Nephron (organoid): ENCODE data around the gene SLC17A4.

Source experiments
- H3K27ac Mint-ChIP-seq, 3 experiments: 2 replicates each; pipeline ENCODE4 v1.8.0; 2020; ENCODE audit warnings: mixed read lengths in 3 of 3, mild to moderate bottlenecking in 2 of 3, moderate library complexity in 1 of 3
- H3K27me3 Mint-ChIP-seq: 2 replicates; pipeline ENCODE4 v1.8.0; 2021; ENCODE audit warnings: low read depth, mild to moderate bottlenecking, moderate library complexity, mixed read lengths
- H3K36me3 Mint-ChIP-seq: 2 replicates; pipeline ENCODE4 v1.8.0; 2020; ENCODE audit warnings: low read depth, mixed read lengths
- H3K4me1 Mint-ChIP-seq: 2 replicates; pipeline ENCODE4 v1.8.0; 2020; ENCODE audit warnings: mixed read lengths
- H3K4me3 Mint-ChIP-seq, 3 experiments: 2 replicates each; pipeline ENCODE4 v1.8.0; 2020; ENCODE audit warnings: mild to moderate bottlenecking in 3 of 3, mixed read lengths in 3 of 3, moderate library complexity in 2 of 3
- H3K9me3 Mint-ChIP-seq: 2 replicates; pipeline ENCODE4 v1.8.0; 2020; ENCODE audit warnings: mixed read lengths
- TF ChIP-seq, protein P1 (sequence below), 3 experiments: fragments of 200-600 bp; sonication (generic); IDR thresholded peaks; one replicate each; pipeline ENCODE4 v1.5.0; 2021; ENCODE audit warnings: antibody characterized with exemption in 3 of 3; ENCODE audit not compliant: unreplicated experiment in 3 of 3

The SLC17A4 gene

DNA sequence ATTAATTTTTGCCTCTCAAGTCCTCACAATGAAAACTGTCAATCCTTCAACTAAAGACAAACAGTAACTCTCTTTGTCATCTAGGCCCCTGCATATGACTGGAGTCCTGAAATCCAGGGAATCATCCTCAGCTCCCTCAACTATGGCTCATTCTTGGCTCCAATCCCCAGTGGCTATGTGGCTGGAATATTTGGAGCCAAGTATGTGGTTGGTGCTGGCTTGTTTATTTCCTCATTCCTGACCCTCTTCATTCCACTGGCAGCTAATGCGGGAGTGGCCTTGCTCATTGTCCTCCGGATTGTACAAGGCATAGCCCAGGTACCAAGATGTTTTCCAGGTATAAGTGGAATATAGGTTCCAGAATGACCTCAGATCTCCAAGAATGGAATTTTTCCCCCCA lies 15.4 kb downstream of the SLC17A4 start:
- Mint-ChIP-seq H3K27me3 (no peaks in the 10 kb centered on the region), H3K4me3 (no peak overlapping the region), H3K27ac (no peak overlapping the region), H3K9me3 (no peaks in the 10 kb centered on the region), H3K4me1 (no peaks in the 10 kb centered on the region), H3K36me3 (no peaks in the 10 kb centered on the region)
- TF ChIP-seq, protein P1, sequence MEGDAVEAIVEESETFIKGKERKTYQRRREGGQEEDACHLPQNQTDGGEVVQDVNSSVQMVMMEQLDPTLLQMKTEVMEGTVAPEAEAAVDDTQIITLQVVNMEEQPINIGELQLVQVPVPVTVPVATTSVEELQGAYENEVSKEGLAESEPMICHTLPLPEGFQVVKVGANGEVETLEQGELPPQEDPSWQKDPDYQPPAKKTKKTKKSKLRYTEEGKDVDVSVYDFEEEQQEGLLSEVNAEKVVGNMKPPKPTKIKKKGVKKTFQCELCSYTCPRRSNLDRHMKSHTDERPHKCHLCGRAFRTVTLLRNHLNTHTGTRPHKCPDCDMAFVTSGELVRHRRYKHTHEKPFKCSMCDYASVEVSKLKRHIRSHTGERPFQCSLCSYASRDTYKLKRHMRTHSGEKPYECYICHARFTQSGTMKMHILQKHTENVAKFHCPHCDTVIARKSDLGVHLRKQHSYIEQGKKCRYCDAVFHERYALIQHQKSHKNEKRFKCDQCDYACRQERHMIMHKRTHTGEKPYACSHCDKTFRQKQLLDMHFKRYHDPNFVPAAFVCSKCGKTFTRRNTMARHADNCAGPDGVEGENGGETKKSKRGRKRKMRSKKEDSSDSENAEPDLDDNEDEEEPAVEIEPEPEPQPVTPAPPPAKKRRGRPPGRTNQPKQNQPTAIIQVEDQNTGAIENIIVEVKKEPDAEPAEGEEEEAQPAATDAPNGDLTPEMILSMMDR (IDR thresholded peaks at IDR 0.05; ENCODE audit: unreplicated experiment in 3 of 3) = no peak

DNA sequence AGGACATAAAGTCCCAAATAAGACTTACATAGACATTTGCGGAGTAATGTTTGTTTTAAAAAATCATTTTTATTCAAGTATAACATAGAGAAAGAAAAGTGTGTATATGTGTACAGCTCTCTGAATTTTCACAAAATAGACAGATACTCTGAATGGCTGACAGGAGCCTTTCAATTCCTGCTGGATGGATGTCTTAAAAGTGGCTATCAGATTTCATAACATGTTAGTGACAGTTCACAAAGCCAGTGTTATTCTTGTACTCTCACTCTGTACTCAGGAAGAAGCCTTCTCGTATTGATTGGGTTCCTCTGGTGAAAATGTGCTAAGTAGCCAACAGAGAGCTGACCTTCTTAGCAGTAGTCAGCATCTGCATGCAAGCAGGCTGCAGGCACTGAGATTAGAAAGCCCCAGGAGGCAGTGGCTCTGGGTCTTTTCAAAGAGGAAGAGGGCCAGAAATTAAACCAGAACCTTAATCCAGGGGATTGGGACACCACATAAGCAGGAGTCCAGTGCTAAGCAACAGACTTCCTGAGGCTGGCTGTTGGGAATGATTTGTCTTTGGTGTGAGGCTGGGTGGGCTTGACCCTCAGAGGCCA lies 19.7 kb downstream of the SLC17A4 start:
- peaks cover 3% of the 10 kb centered on the region for H3K27me3 Mint-ChIP-seq
- H3K9me3 Mint-ChIP-seq = no peaks in the 10 kb centered on the region

DNA sequence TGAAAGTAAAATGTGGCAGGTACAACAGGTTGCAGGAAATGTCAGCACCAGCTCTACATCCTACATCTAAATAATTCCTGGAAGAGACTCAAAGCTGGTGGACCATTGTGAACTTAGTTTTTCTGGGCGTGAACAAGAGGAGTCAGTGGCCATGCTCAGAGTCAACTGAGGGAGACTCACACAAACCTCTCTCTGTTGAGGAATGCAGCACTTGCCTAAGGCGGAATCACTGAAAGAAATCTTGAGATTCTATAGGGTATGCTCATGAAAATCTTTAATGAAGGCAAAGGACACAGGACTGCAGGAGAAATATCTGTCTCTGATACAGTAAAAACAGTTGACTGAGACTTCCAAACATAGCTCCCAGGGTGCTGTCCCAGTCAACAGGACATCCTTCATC lies 22.5 kb downstream of the SLC17A4 start:
- no peak overlapping the region for H3K4me3 Mint-ChIP-seq
- TF ChIP-seq, protein P1 (IDR thresholded peaks at IDR 0.05; ENCODE audit: unreplicated experiment in 3 of 3) = no peak
- H3K27ac Mint-ChIP-seq = no peak overlapping the region
- no peaks in the 10 kb centered on the region for H3K36me3 Mint-ChIP-seq
- no peaks in the 10 kb centered on the region for H3K9me3 Mint-ChIP-seq
- H3K4me1 Mint-ChIP-seq = no peaks in the 10 kb centered on the region
- H3K27me3 Mint-ChIP-seq = peaks cover 3% of the 10 kb centered on the region

More for the DNA sequence above, 19.7 kb downstream of the SLC17A4 start:
- no peaks in the 10 kb centered on the region for H3K4me1 Mint-ChIP-seq
- H3K36me3 Mint-ChIP-seq = no peaks in the 10 kb centered on the region
- H3K27ac Mint-ChIP-seq = no peak overlapping the region
- TF ChIP-seq, protein P1 (IDR thresholded peaks at IDR 0.05; ENCODE audit: unreplicated experiment in 3 of 3) = no peak
- H3K4me3 Mint-ChIP-seq = no peak overlapping the region

DNA sequence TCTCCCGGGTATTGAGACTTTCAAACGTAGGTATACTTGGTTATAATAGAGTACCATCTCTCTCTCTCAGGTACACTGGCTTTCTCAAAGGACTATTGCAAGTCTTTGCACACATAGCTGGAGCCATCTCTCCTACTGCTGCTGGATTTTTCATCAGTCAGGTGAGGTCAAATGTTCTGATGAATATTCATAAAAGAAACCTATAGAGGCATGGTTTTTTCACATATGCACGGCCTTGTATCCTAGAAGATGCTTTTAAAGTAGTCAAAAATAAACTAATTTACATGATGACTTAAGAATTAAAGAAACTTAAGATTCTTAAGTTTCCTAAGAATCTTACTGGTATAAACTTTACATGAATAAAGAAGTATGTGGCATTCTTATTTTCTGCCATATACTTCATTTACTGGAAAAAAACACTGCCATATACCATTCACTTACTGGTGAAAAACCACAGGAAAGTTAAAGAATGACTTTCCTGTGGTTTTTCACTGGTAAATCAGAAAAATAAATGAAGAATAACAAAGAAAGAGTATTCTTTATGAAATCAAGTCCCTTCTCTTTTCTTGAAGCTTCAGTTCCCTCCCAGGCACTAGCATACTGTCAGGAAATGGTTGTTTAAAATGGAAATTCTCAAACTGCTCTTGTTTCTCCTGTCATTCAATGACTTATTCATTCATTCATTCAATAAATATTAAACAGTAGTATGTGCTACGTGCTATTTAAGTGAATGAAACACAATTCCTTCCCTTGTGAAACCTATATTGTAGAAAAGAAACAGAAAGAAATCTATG lies 23.5 kb downstream of the SLC17A4 start:
- Mint-ChIP-seq H3K4me3 (no peak overlapping the region), H3K36me3 (no peaks in the 10 kb centered on the region), H3K27ac (no peak overlapping the region), H3K27me3 (peaks cover 3% of the 10 kb centered on the region), H3K9me3 (no peaks in the 10 kb centered on the region), H3K4me1 (no peaks in the 10 kb centered on the region)
- TF ChIP-seq, protein P1 (IDR thresholded peaks at IDR 0.05; ENCODE audit: unreplicated experiment in 3 of 3) = no peak

DNA sequence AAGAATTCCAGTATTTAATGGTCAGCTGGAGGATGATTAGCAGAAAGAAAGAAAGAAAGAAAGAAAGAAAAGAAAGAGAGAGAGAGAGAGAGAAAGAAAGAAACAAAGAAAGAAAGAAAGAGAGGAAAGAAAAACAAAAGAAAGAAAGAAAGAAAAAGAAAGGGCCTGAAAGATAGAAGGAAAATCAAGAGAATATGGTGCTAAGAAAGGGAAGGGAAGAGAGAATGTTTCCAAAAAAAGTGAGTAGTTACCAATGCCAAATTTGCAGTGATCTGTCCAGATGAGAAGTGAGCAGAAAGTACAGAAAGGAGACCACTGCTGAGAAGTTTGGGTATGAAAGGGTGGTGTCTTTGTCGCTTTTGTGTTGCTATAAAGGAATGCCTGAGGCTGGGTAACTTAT lies 26.6 kb downstream of the SLC17A4 start:
- H3K27ac Mint-ChIP-seq = no peak overlapping the region
- H3K4me1 Mint-ChIP-seq = no peaks in the 10 kb centered on the region
- TF ChIP-seq, protein P1 (IDR thresholded peaks at IDR 0.05; ENCODE audit: unreplicated experiment in 3 of 3) = no peak
- peaks cover 3% of the 10 kb centered on the region for H3K27me3 Mint-ChIP-seq
- H3K36me3 Mint-ChIP-seq = no peaks in the 10 kb centered on the region
- no peaks in the 10 kb centered on the region for H3K9me3 Mint-ChIP-seq
- H3K4me3 Mint-ChIP-seq = no peak overlapping the region

DNA sequence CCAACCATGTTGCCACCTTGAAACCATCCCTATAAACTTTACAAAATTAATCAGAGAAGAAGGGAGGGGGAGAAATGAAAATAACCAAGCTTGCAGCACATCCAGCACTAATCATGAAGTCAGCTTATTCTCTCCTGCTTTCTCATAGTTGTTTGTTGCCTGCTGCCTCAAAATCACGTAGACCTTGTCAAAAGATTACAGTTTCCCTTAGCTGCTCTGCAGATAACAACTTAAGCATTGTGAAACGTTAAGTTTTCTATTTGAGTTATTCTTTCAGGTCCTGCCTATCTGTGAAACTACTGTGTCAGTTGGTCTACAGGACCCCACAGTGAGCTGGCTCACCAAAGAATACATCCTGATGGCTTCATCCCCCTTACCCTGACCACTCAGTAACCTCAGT lies 32.9 kb downstream of the SLC17A4 start:
- no peaks in the 10 kb centered on the region for H3K4me1 Mint-ChIP-seq
- H3K9me3 Mint-ChIP-seq = no peaks in the 10 kb centered on the region
- H3K27me3 Mint-ChIP-seq = peaks cover 4% of the 10 kb centered on the region
- H3K27ac Mint-ChIP-seq = no peak overlapping the region
- no peaks in the 10 kb centered on the region for H3K36me3 Mint-ChIP-seq
- TF ChIP-seq, protein P1 (IDR thresholded peaks at IDR 0.05; ENCODE audit: unreplicated experiment in 3 of 3) = no peak
- no peak overlapping the region for H3K4me3 Mint-ChIP-seq
